GM12878 (cell line): ENCODE results near the gene RAD51B. TPM values are rescaled to one million over a fixed set of nuclear protein-coding genes. Genes with fewer than 3 reads are reported as not detected.

Experiments
- ATAC-seq: fragments of 200-7000 bp; cut with Tn5 transposase; 3 replicates; pipeline ENCODE4 v1.9.1; 2020; ENCODE audit warnings: mild to moderate bottlenecking, moderate library complexity
- BruUV-seq: library from RNA; stranded (reverse); fragments of 400-500 nt; replicated peaks from 2 replicates; lab custom pipeline; 2021; lab: Mats Ljungman, UMichigan
- CTCF ChIA-PET: fragments of 300-600 bp; sonication (Branson Sonifier 250); formaldehyde crosslinking; extraction: SDS; loops from one replicate; lab custom pipeline; 2021; ENCODE audit warnings: inconsistent platforms; lab: Yijun Ruan, JAX
- POLR2A ChIA-PET: fragments of 350-600 bp; formaldehyde crosslinking; extraction: SDS; loops from one replicate; lab custom pipeline; 2021; ENCODE audit warnings: inconsistent platforms; lab: Charles Lee
- RAD21 ChIA-PET: fragments of 300-600 bp; sonication (Branson Sonifier 250); formaldehyde crosslinking; loops from one replicate; lab custom pipeline; 2023; ENCODE audit warnings: antibody characterized with exemption; ENCODE audit not compliant: unreplicated experiment; lab: Charles Lee
- SMC1A ChIA-PET: fragments of 300-600 bp; sonication (Branson Sonifier 250); formaldehyde crosslinking; loops from one replicate; lab custom pipeline; 2023; ENCODE audit not compliant: unreplicated experiment, uncharacterized antibody; lab: Charles Lee
- DNase-seq: peaks from one replicate; pipeline ENCODE4 v3.0.0-alpha.2; 2011; ENCODE audit warnings: low read depth, low spot score
- FAIRE-seq: peaks from 3 replicates; lab custom pipeline; 2011; peaks lifted over from hg19 to GRCh38; lab: Jason Lieb, UNC
- H2AFZ ChIP-seq: 2 replicates; pipeline ENCODE4 v1.6.0; 2011; ENCODE audit warnings: low read depth, low read length, control low read depth; ENCODE audit not compliant: control insufficient read depth
- H3K27ac ChIP-seq: 2 replicates; pipeline ENCODE4 v1.5.1; 2011; ENCODE audit warnings: control low read depth; ENCODE audit not compliant: control insufficient read depth, insufficient read depth
- H3K27me3 ChIP-seq, 2 experiments: replicated peaks in 1 of 2; 2 replicates each; pipeline versions ENCODE4 v1.6.0 to v1.6.1; 2011; ENCODE audit warnings: low read length in 1 of 2; ENCODE audit not compliant: control insufficient read depth in 2 of 2, insufficient read depth in 2 of 2
- H3K36me3 ChIP-seq, 2 experiments: 2 replicates each; pipeline ENCODE4 v1.5.1; 2011; ENCODE audit warnings: low read length in 1 of 2; ENCODE audit not compliant: control insufficient read depth in 2 of 2, insufficient read depth in 2 of 2
- H3K4me1 ChIP-seq: 2 replicates; pipeline ENCODE4 v1.6.1; 2011; ENCODE audit warnings: mild to moderate bottlenecking, low read length, moderate library complexity, mixed read lengths; ENCODE audit not compliant: control insufficient read depth, insufficient read depth
- H3K4me2 ChIP-seq: 2 replicates; pipeline ENCODE4 v1.6.0; 2011; ENCODE audit warnings: control low read depth; ENCODE audit not compliant: control insufficient read depth, insufficient read depth
- H3K4me3 ChIP-seq: fragments of 200-600 bp; sonication (generic); 2 replicates; pipeline ENCODE4 v1.5.1; 2016
- H3K79me2 ChIP-seq: 2 replicates; pipeline ENCODE4 v1.6.0; 2011; ENCODE audit warnings: low read length; ENCODE audit not compliant: control insufficient read depth, insufficient read depth
- H3K9ac ChIP-seq: 2 replicates; pipeline ENCODE4 v1.8.0; 2011; ENCODE audit warnings: low read length, control low read depth, mixed read lengths; ENCODE audit not compliant: control insufficient read depth, insufficient read depth
- H3K9me3 ChIP-seq: replicated peaks from 3 replicates; pipeline ENCODE4 v1.5.1; 2011; ENCODE audit warnings: mild to moderate bottlenecking, low read length; ENCODE audit not compliant: control insufficient read depth, insufficient read depth
- H4K20me1 ChIP-seq: 2 replicates; pipeline ENCODE4 v1.6.0; 2011; ENCODE audit not compliant: control insufficient read depth, insufficient read depth
- E4F1 ChIP-seq: fragments of 450-650 bp; IDR thresholded peaks from 2 replicates; pipeline ENCODE4 v1.6.1; 2018; ENCODE audit warnings: borderline replicate concordance, mild to moderate bottlenecking; ENCODE audit not compliant: partially characterized antibody
- JUNB ChIP-seq: IDR thresholded peaks from 2 replicates; pipeline ENCODE4 v1.6.1; 2016; ENCODE audit warnings: antibody characterized with exemption, mild to moderate bottlenecking
- MTA2 ChIP-seq: fragments of 450-650 bp; IDR thresholded peaks from 2 replicates; pipeline ENCODE4 v1.6.1; 2016; ENCODE audit warnings: low read depth, mild to moderate bottlenecking, moderate library complexity
- STAT1 ChIP-seq: fragments of 450-650 bp; conservative IDR thresholded peaks from 2 replicates; pipeline ENCODE4 v1.6.1; 2014; ENCODE audit warnings: antibody characterized with exemption, mild to moderate bottlenecking
- TARDBP ChIP-seq: IDR thresholded peaks from 2 replicates; pipeline ENCODE4 v1.6.1; 2016; ENCODE audit warnings: borderline replicate concordance
- WGBS: methylation state at CpG from one replicate; pipeline ENCODE4 v1.1.6; 2016; ENCODE audit warnings: low lambda C conversion rate; ENCODE audit not compliant: insufficient replicate concordance, insufficient coverage; ENCODE audit errors: missing lambda C conversion rate; 5-methylcytosine and 5-hydroxymethylcytosine counted together
- in situ Hi-C: fragments of 300-500 bp; cut with MboI; formaldehyde crosslinking; loops from 9 replicates; pipeline ENCODE4 v1.14.3; 2018; ENCODE audit warnings: mixed read lengths
- intact Hi-C: fragments of 100-400 bp; cut with micrococcal nuclease; formaldehyde crosslinking; loops from one replicate; pipeline ENCODE4 v1.14.2; 2022; ENCODE audit not compliant: unreplicated experiment
- polyA plus RNA-seq, 11 experiments: library from polyadenylated mRNA; depleted of rRNA in 4 of 11; unstranded in 6 of 11; stranded (reverse) in 5 of 11; fragments of >200 nt; fragmentation: Nextera tagmentation in 4 of 11; fragmentation: Illumina TruSeq in 1 of 11; extraction: Ambion mirVana in 4 of 11; extraction: Trizol in 1 of 11; gene quantifications; 1 replicate in 1 of 11; 2 replicates in 10 of 11; pipeline versions ENCODE4 v1.2.1 to v1.2.3, GENCODE V29; 2011 to 2016; ENCODE audit warnings: inconsistent platforms in 2 of 11, missing spikeins in 2 of 11, low read depth in 1 of 11
- total RNA-seq, 4 experiments: library from RNA; depleted of rRNA in 3 of 4; stranded (reverse); fragments of >200 nt in 3 of 4; fragmentation: Illumina TruSeq in 1 of 4; extraction: Trizol in 1 of 4; gene quantifications; 2 replicates each; pipeline versions ENCODE4 v1.2.1 to v1.2.3, GENCODE V29; 2013 to 2021
- TF ChIP-seq, protein P1 (sequence below): fragments of 450-650 bp; IDR thresholded peaks from 2 replicates; pipeline ENCODE4 v1.6.1; 2017; ENCODE audit warnings: mild to moderate bottlenecking, moderate library complexity

The RAD51B gene
- total and polyA plus RNA-seq, 10 of the 15 experiments (the other 5 are each of a cell fraction or from before 2014, with no cell fraction given), result 9.8 to 26.8 (median 21.3) TPM

GRCh38 chr14:68166731-68167382, 347.3 kb downstream of the RAD51B start:
- H3K79me2 ChIP-seq, result no peaks in the 10 kb centered on the region
- in situ Hi-C loops, result no loop called here
- ChIA-PET RAD21 (no interaction called here), SMC1A (interaction anchor here (0.6 to 3.1 kb wide), 5 partner anchors 10 to 75 kb away, joined by 3 to 11 read pairs (median 4); no protein-coding TSS in a partner anchor), CTCF (interaction anchor here (0.7 kb wide), 2 partner anchors 9 to 16 kb away, joined by 3 read pairs; no protein-coding TSS in a partner anchor), POLR2A (interaction anchor here (1.4 kb wide), 1 partner anchor 64 kb away, joined by 6 read pairs; no protein-coding TSS in a partner anchor)
- no TSS peak for BruUV-seq
- H4K20me1 ChIP-seq, result no peaks in the 10 kb centered on the region
- TF ChIP-seq MTA2 (peak; percentile 44; the same call in 1 of the 2 replicates), STAT1 (no peak)
- DNase-seq (no peak), FAIRE-seq (no peak), ATAC-seq (peak; percentile 87)
- H3K27ac ChIP-seq, result no peak overlapping the region
- H3K4me1 ChIP-seq, result no peaks in the 10 kb centered on the region
- no peak overlapping the region for H3K9ac ChIP-seq
- intact Hi-C loops, result no loop called here
- no peaks in the 10 kb centered on the region for H3K36me3 ChIP-seq
- no peak overlapping the region for H3K4me3 ChIP-seq
- H3K4me2 ChIP-seq, result no peak overlapping the region
- WGBS, result 71% methylated on average over 3 of the region's 3 CpGs
- H3K27me3 ChIP-seq, result no peaks in the 10 kb centered on the region
- no peaks in the 10 kb centered on the region for H3K9me3 ChIP-seq
- H2AFZ ChIP-seq, result no peak overlapping the region

DNA sequence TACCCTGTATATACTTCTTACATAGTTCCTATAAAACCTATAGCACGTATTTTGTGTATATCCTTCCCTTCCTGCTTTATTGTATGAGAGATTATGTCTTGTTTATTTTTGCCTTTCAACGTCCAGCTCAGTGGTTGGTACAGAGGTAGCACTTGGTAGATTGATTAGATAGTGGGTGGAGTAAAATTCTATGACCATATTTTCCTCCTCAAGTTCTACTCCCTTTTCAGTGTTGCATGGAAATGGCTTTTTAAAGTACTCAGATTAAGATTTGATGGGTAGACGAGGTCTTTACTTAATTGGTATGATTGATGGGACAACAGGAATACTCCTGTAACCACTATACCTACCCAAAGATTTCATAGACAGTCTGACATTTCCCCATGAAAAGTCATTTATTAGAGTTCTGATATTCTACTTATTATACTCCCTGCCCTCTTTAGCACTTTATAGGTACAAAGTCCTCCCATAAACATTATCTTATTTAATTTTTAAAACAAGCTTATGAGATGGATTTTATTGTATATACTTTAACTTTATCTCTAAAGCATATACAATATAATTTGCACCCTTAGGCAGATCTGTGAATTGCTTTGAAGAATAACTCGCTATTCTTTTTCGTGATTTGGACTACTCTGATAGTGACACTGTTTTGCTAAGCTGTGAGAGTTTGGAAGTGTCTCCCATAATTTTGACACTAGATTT, 348.0 kb downstream of the RAD51B start:
- Histone ChIP-seq H3K9ac (no peak overlapping the region), H3K36me3 (no peaks in the 10 kb centered on the region), H4K20me1 (no peaks in the 10 kb centered on the region), H2AFZ (no peak overlapping the region), H3K4me3 (no peak overlapping the region), H3K27me3 (no peaks in the 10 kb centered on the region), H3K79me2 (no peaks in the 10 kb centered on the region), H3K4me2 (no peak overlapping the region), H3K27ac (no peak overlapping the region), H3K4me1 (no peaks in the 10 kb centered on the region), H3K9me3 (no peaks in the 10 kb centered on the region)
- POLR2A ChIA-PET, result no interaction called here
- ATAC-seq (peak; percentile 41), FAIRE-seq (no peak), DNase-seq (no peak)
- SMC1A ChIA-PET, result interaction anchor here (1.1 to 3.1 kb wide), 3 partner anchors 8 to 24 kb away, joined by 3 to 11 read pairs (median 3); no protein-coding TSS in a partner anchor
- intact Hi-C loops, result no loop called here
- CTCF ChIA-PET, result interaction anchor here (0.7 to 1.5 kb wide), 2 partner anchors 10 to 15 kb away, joined by 3 read pairs; no protein-coding TSS in a partner anchor
- RAD21 ChIA-PET, result no interaction called here
- BruUV-seq, result no TSS peak
- in situ Hi-C loops, result no loop called here
- 84% methylated on average over 5 of the region's 5 CpGs for WGBS
- TF ChIP-seq, protein P1, sequence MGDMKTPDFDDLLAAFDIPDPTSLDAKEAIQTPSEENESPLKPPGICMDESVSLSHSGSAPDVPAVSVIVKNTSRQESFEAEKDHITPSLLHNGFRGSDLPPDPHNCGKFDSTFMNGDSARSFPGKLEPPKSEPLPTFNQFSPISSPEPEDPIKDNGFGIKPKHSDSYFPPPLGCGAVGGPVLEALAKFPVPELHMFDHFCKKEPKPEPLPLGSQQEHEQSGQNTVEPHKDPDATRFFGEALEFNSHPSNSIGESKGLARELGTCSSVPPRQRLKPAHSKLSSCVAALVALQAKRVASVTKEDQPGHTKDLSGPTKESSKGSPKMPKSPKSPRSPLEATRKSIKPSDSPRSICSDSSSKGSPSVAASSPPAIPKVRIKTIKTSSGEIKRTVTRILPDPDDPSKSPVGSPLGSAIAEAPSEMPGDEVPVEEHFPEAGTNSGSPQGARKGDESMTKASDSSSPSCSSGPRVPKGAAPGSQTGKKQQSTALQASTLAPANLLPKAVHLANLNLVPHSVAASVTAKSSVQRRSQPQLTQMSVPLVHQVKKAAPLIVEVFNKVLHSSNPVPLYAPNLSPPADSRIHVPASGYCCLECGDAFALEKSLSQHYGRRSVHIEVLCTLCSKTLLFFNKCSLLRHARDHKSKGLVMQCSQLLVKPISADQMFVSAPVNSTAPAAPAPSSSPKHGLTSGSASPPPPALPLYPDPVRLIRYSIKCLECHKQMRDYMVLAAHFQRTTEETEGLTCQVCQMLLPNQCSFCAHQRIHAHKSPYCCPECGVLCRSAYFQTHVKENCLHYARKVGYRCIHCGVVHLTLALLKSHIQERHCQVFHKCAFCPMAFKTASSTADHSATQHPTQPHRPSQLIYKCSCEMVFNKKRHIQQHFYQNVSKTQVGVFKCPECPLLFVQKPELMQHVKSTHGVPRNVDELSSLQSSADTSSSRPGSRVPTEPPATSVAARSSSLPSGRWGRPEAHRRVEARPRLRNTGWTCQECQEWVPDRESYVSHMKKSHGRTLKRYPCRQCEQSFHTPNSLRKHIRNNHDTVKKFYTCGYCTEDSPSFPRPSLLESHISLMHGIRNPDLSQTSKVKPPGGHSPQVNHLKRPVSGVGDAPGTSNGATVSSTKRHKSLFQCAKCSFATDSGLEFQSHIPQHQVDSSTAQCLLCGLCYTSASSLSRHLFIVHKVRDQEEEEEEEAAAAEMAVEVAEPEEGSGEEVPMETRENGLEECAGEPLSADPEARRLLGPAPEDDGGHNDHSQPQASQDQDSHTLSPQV, result no peak
- TF ChIP-seq JUNB (no peak), E4F1 (no peak), TARDBP (no peak)
